GM12874 (cell line): ENCODE measurements around the gene NUCB1.

ENCODE experiments used
- TF ChIP-seq, protein P1 (sequence below): IDR thresholded peaks from 2 replicates; pipeline ENCODE4 v1.5.1; 2011; ENCODE audit warnings: low read depth, mild to moderate bottlenecking, control low read depth, low read length, moderate library complexity; ENCODE audit not compliant: insufficient read depth

The NUCB1 gene

GRCh38 chr19:48940902-48941301 is 40.8 kb downstream of the NUCB1 start:
- TF ChIP-seq, protein P1, sequence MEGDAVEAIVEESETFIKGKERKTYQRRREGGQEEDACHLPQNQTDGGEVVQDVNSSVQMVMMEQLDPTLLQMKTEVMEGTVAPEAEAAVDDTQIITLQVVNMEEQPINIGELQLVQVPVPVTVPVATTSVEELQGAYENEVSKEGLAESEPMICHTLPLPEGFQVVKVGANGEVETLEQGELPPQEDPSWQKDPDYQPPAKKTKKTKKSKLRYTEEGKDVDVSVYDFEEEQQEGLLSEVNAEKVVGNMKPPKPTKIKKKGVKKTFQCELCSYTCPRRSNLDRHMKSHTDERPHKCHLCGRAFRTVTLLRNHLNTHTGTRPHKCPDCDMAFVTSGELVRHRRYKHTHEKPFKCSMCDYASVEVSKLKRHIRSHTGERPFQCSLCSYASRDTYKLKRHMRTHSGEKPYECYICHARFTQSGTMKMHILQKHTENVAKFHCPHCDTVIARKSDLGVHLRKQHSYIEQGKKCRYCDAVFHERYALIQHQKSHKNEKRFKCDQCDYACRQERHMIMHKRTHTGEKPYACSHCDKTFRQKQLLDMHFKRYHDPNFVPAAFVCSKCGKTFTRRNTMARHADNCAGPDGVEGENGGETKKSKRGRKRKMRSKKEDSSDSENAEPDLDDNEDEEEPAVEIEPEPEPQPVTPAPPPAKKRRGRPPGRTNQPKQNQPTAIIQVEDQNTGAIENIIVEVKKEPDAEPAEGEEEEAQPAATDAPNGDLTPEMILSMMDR = no peak

GRCh38 chr19:48943081-48943480 is 43.0 kb downstream of the NUCB1 start:
- TF ChIP-seq, protein P1 = no peak

- TF ChIP-seq, protein P1 = no peak
These were observed 45.3 kb downstream of the NUCB1 start for GRCh38 chr19:48945415-48945814.

- TF ChIP-seq, protein P1 = no peak
These were observed 45.7 kb downstream of the NUCB1 start for GRCh38 chr19:48945817-48946216.

- TF ChIP-seq, protein P1 = no peak
These were observed 46.5 kb downstream of the NUCB1 start for GRCh38 chr19:48946463-48947257.

GRCh38 chr19:48947258-48947542 is 47.1 kb downstream of the NUCB1 start:
- TF ChIP-seq, protein P1 = no peak

GRCh38 chr19:48950159-48950558 is 50.0 kb downstream of the NUCB1 start:
- TF ChIP-seq, protein P1 = no peak
